ENCODE results near the gene SHB.
"Not testable (repeated sequence)": the region's sequence is repeated elsewhere in the genome, so short reads cannot be mapped to it uniquely, and the experiment has no call there.

SHB gene

GRCh38 chr9:37969558-37970300, 99.3 kb downstream of the SHB start:
- DNase-seq (ENCODE audit: low spot score) = no peak

- DNase-seq (ENCODE audit: low spot score) = peak; percentile 20
Measured at GRCh38 chr9:37969130-37969529, 99.9 kb downstream of the SHB start.

GRCh38 chr9:37968228-37968701, 100.8 kb downstream of the SHB start:
- DNase-seq (ENCODE audit: low spot score) = peak; percentile 75

- no peak for DNase-seq (ENCODE audit: low spot score)
Measured at GRCh38 chr9:37967761-37968080, 101.3 kb downstream of the SHB start.

GRCh38 chr9:37967014-37967760, 101.8 kb downstream of the SHB start:
- DNase-seq (ENCODE audit: low spot score) = no peak

GRCh38 chr9:37966412-37967013, 102.5 kb downstream of the SHB start:
- no peak for DNase-seq (ENCODE audit: low spot score)

GRCh38 chr9:37965676-37966345, 103.2 kb downstream of the SHB start:
- DNase-seq (ENCODE audit: low spot score) = not testable (repeated sequence)

- no peak for DNase-seq (ENCODE audit: low spot score)
Measured at GRCh38 chr9:37965116-37965515, 103.9 kb downstream of the SHB start.

GRCh38 chr9:37964740-37965081, 104.3 kb downstream of the SHB start:
- DNase-seq (ENCODE audit: low spot score) = no peak

GRCh38 chr9:37963936-37964739, 104.9 kb downstream of the SHB start:
- peak; percentile 82 for DNase-seq (ENCODE audit: low spot score)

GRCh38 chr9:37961351-37961750, 107.7 kb downstream of the SHB start:
- DNase-seq (ENCODE audit: low spot score) = no peak

GRCh38 chr9:37960631-37961030, 108.4 kb downstream of the SHB start:
- no peak for DNase-seq (ENCODE audit: low spot score)

- DNase-seq (ENCODE audit: low spot score) = no peak
Measured at GRCh38 chr9:37959976-37960375, 109.1 kb downstream of the SHB start.

GRCh38 chr9:37958154-37958553, 110.9 kb downstream of the SHB start:
- DNase-seq (ENCODE audit: low spot score) = no peak

- no peak for DNase-seq (ENCODE audit: low spot score)
Measured at GRCh38 chr9:37957664-37957953, 111.4 kb downstream of the SHB start.

GRCh38 chr9:37956904-37957663, 111.9 kb downstream of the SHB start:
- DNase-seq (ENCODE audit: low spot score) = no peak

GRCh38 chr9:37956423-37956820, 112.6 kb downstream of the SHB start:
- no peak for DNase-seq (ENCODE audit: low spot score)

- no peak for DNase-seq (ENCODE audit: low spot score)
Measured at GRCh38 chr9:37955781-37956422, 113.1 kb downstream of the SHB start.

- no peak for DNase-seq (ENCODE audit: low spot score)
Measured at GRCh38 chr9:37954581-37954981, 114.4 kb downstream of the SHB start.

GRCh38 chr9:37953775-37954437, 115.1 kb downstream of the SHB start:
- peak; percentile 87 for DNase-seq (ENCODE audit: low spot score)

Data from GM03348 (cell line).